Activated CD8-positive, alpha-beta memory T cell treated with anti-CD3 and anti-CD28 coated beads, Interleukin-2, amount 10 ng/mL, durations not matched to agents 7 days and 5 days (primary cell): Measurements from ENCODE around the gene CIROP. TPM values are rescaled to one million over a fixed set of nuclear protein-coding genes. Genes with fewer than 3 reads are reported as not detected.

Source experiments
- ATAC-seq: fragments of 150-1000 bp; cut with Tn5 transposase; one replicate; pipeline ENCODE4 v1.10.0; 2021; ENCODE audit warnings: moderate library complexity
- CTCF ChIA-PET: fragments of 350-600 bp; sonication (Branson Sonifier 250); formaldehyde crosslinking; loops from one replicate; lab custom pipeline; 2021; ENCODE audit warnings: antibody characterized with exemption; lab: Charles Lee
- DNase-seq: peaks from one replicate; pipeline ENCODE4 v3.0.0-alpha.2; 2020
- H3K27ac Mint-ChIP-seq: one replicate; pipeline ENCODE4 v1.8.0; 2021; ENCODE audit warnings: mild to moderate bottlenecking, mixed read lengths
- H3K27me3 Mint-ChIP-seq: one replicate; pipeline ENCODE4 v1.8.0; 2021; ENCODE audit warnings: mixed read lengths
- H3K36me3 Mint-ChIP-seq: one replicate; pipeline ENCODE4 v1.8.0; 2021; ENCODE audit warnings: mild to moderate bottlenecking, mixed read lengths
- H3K4me1 Mint-ChIP-seq: one replicate; pipeline ENCODE4 v1.8.0; 2021; ENCODE audit warnings: mixed read lengths
- H3K4me3 Mint-ChIP-seq: one replicate; pipeline ENCODE4 v1.8.0; 2021; ENCODE audit warnings: mild to moderate bottlenecking, moderate library complexity, mixed read lengths
- H3K9me3 Mint-ChIP-seq: one replicate; pipeline ENCODE4 v1.8.0; 2022; ENCODE audit warnings: low read depth, mixed read lengths
- total RNA-seq, 2 experiments: library from RNA; stranded (reverse); gene quantifications; one replicate each; pipeline ENCODE4 v1.2.3, GENCODE V29; 2021

The CIROP gene
- total RNA-seq, 2 experiments from 2014 or later: not detected

DNA sequence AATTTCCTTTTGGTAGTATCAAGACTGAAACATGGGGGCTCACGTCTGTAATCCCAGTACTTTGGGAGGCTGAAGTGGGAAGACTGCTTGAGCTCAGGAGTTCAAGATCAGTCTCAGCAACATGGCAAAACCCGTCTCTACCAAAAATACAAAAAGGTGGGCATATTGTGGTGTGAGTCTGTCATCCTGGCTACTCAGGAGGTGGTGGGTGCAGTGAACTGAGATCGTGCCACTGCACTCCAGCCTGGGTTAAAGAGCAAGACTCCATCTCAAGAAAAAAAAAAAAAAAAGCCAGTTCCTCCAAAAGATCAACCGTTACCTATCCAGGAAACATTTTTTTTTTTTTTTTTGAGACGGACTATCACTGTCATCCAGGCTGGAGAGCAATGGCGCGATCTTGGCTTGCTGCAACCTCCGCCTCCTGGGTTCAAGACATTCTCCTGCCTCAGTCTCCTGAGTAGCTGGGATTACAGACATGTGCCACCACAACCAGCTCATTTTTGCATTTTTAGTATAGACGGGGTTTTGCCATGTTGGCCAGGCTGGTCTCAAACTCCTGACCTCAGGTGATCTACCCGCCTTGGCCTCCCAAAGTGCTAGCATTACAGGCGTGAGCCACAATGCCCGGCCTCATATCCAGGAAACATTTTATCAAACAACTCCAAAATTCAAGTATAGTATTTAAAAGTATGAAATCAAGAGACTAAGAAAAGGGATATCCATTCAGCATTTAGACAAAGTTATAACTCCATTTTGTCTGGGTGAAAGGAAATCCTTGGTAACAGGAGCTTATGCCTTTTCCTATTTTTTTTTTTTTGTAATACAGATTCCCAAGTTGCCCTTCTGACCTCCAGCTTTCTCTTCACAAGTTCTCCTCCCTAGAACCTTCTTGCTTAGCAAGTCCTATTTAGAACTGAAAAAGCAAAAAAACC, 13.2 kb downstream of the CIROP start:
- DNase-seq (no peak), ATAC-seq (no peak)
- no peak overlapping the region for H3K4me3 Mint-ChIP-seq
- H3K36me3 Mint-ChIP-seq: peaks cover 43% of the 10 kb centered on the region
- H3K4me1 Mint-ChIP-seq: peaks cover 26% of the 10 kb centered on the region
- no peaks in the 10 kb centered on the region for H3K9me3 Mint-ChIP-seq
- CTCF ChIA-PET: interaction anchor here (0.7 to 3.8 kb wide), 17 partner anchors 14 to 288 kb away, joined by 3 to 22 read pairs (median 4); partner anchors contain the start of gene AJUBA
- H3K27me3 Mint-ChIP-seq: no peaks in the 10 kb centered on the region
- no peak overlapping the region for H3K27ac Mint-ChIP-seq

GRCh38 chr14:23090254-23090636, 14.5 kb downstream of the CIROP start:
- Mint-ChIP-seq H3K4me3 (no peak overlapping the region), H3K27me3 (no peaks in the 10 kb centered on the region), H3K27ac (no peak overlapping the region), H3K36me3 (peaks cover 47% of the 10 kb centered on the region), H3K4me1 (peaks cover 31% of the 10 kb centered on the region), H3K9me3 (no peaks in the 10 kb centered on the region)
- no peak for DNase-seq
- ATAC-seq: no peak
- CTCF ChIA-PET: interaction anchor here (1.7 to 3.8 kb wide), 3 partner anchors 13 to 30 kb away, joined by 5 to 22 read pairs (median 14); no protein-coding TSS in a partner anchor

- H3K9me3 Mint-ChIP-seq: no peaks in the 10 kb centered on the region
- DNase-seq: no peak
- no peak overlapping the region for H3K27ac Mint-ChIP-seq
- ATAC-seq: no peak
- peaks cover 49% of the 10 kb centered on the region for H3K36me3 Mint-ChIP-seq
- no peak overlapping the region for H3K4me3 Mint-ChIP-seq
- CTCF ChIA-PET: interaction anchor here (1.7 to 3.8 kb wide), 3 partner anchors 13 to 31 kb away, joined by 5 to 22 read pairs (median 14); no protein-coding TSS in a partner anchor
- H3K27me3 Mint-ChIP-seq: no peaks in the 10 kb centered on the region
- H3K4me1 Mint-ChIP-seq: peaks cover 31% of the 10 kb centered on the region
Observed at GRCh38 chr14:23089498-23090253, 15.1 kb downstream of the CIROP start.

DNA sequence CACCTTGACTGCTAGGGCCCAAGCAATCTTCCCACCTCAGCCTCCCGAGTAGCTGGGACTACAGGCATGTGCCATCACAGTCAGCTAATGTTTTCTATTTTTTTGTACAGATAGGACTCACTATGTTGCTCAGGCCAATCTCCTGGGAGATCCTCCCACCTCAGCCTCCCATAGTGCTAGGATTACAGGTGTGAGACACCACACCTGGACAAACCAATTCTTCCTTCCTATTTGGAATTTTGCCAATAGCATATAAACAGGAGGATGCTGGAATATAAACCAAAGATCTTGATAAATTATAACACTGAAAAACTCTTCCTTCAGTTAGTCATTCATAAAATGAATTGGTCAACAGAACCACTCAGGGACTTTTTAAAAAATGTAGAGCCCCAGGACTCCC, 18.2 kb downstream of the CIROP start:
- peaks cover 12% of the 10 kb centered on the region for H3K4me1 Mint-ChIP-seq
- H3K36me3 Mint-ChIP-seq: peaks cover 41% of the 10 kb centered on the region
- H3K4me3 Mint-ChIP-seq: no peak overlapping the region
- CTCF ChIA-PET: interaction anchor here (1.1 to 2.1 kb wide), 2 partner anchors 15 to 18 kb away, joined by 4 to 5 read pairs; no protein-coding TSS in a partner anchor
- H3K27ac Mint-ChIP-seq: no peak overlapping the region
- no peaks in the 10 kb centered on the region for H3K9me3 Mint-ChIP-seq
- no peak for ATAC-seq
- DNase-seq: no peak
- no peaks in the 10 kb centered on the region for H3K27me3 Mint-ChIP-seq

GRCh38 chr14:23085458-23085857, 19.3 kb downstream of the CIROP start:
- H3K9me3 Mint-ChIP-seq: no peaks in the 10 kb centered on the region
- H3K27ac Mint-ChIP-seq: no peak overlapping the region
- DNase-seq: no peak
- no peaks in the 10 kb centered on the region for H3K27me3 Mint-ChIP-seq
- peaks cover 42% of the 10 kb centered on the region for H3K36me3 Mint-ChIP-seq
- ATAC-seq: no peak
- no peak overlapping the region for H3K4me3 Mint-ChIP-seq
- H3K4me1 Mint-ChIP-seq: peaks cover 12% of the 10 kb centered on the region
- CTCF ChIA-PET: interaction anchor here (1.1 to 1.7 kb wide), 3 partner anchors 9 to 28 kb away, joined by 4 to 5 read pairs (median 4); partner anchors contain the start of gene CDH24

GRCh38 chr14:23080474-23080873, 24.3 kb downstream of the CIROP start:
- Mint-ChIP-seq H3K9me3 (no peaks in the 10 kb centered on the region), H3K4me3 (no peak overlapping the region)

GRCh38 chr14:23079716-23080115, 25.1 kb downstream of the CIROP start:
- H3K4me1 Mint-ChIP-seq: peaks cover 2% of the 10 kb centered on the region
- H3K27me3 Mint-ChIP-seq: no peaks in the 10 kb centered on the region
- H3K27ac Mint-ChIP-seq: no peak overlapping the region
- no peaks in the 10 kb centered on the region for H3K9me3 Mint-ChIP-seq
- H3K4me3 Mint-ChIP-seq: no peak overlapping the region
- ATAC-seq (no peak), DNase-seq (no peak)
- peaks cover 42% of the 10 kb centered on the region for H3K36me3 Mint-ChIP-seq
- CTCF ChIA-PET: interaction anchor here (2.1 to 7.7 kb wide), 2 partner anchors 9 to 12 kb away, joined by 8 to 56 read pairs; no protein-coding TSS in a partner anchor

More at GRCh38 chr14:23080474-23080873, 24.3 kb downstream of the CIROP start:
- H3K4me1 Mint-ChIP-seq: peaks cover 3% of the 10 kb centered on the region
- H3K36me3 Mint-ChIP-seq: peaks cover 40% of the 10 kb centered on the region
- no peak for ATAC-seq
- H3K27ac Mint-ChIP-seq: peak overlapping the region; percentile 41
- H3K27me3 Mint-ChIP-seq: no peaks in the 10 kb centered on the region
- CTCF ChIA-PET: interaction anchor here (0.8 to 7.7 kb wide), 3 partner anchors 10 to 15 kb away, joined by 3 to 56 read pairs (median 8); partner anchors contain the start of genes ACIN1 and C14orf119
- no peak for DNase-seq

- H3K27me3 Mint-ChIP-seq: no peaks in the 10 kb centered on the region
- peak overlapping the region; percentile 28 for H3K27ac Mint-ChIP-seq
- no peaks in the 10 kb centered on the region for H3K9me3 Mint-ChIP-seq
- ATAC-seq (no peak), DNase-seq (no peak)
- peaks cover 2% of the 10 kb centered on the region for H3K4me1 Mint-ChIP-seq
- CTCF ChIA-PET: interaction anchor here (1.4 to 7.7 kb wide), 3 partner anchors 11 to 84 kb away, joined by 4 to 56 read pairs (median 33); partner anchors contain the start of genes ACIN1 and C14orf119
- peaks cover 42% of the 10 kb centered on the region for H3K36me3 Mint-ChIP-seq
- H3K4me3 Mint-ChIP-seq: no peak overlapping the region
Observed at GRCh38 chr14:23078692-23079116, 26.1 kb downstream of the CIROP start.

DNA sequence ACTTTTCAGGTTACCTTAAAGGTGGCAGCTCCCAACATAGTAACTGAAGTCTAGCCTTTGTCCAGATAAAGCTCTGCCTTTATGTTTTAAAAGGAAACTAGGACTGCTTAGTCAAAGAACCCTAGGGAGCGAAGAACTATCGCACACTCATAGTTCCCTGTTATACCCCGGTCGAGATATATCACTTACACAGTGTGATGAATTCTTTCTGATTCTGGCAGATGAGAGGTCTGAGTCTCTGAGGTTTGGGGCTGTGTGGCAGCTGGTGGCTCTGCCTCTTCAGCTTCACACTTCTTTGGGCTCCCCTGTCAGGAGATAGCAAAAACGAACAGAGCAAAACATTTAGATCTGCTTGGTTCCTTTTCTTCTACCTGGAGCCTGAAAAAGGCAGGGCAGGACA, 26.8 kb downstream of the CIROP start:
- peaks cover 40% of the 10 kb centered on the region for H3K36me3 Mint-ChIP-seq
- DNase-seq (no peak), ATAC-seq (no peak)
- H3K9me3 Mint-ChIP-seq: no peaks in the 10 kb centered on the region
- no peak overlapping the region for H3K4me3 Mint-ChIP-seq
- peak overlapping the region; percentile 6 for H3K27ac Mint-ChIP-seq
- CTCF ChIA-PET: interaction anchor here (0.9 to 7.7 kb wide), 14 partner anchors 10 to 295 kb away, joined by 3 to 56 read pairs (median 8); partner anchors contain the start of genes ACIN1, AJUBA, C14orf119 and CDH24
- peaks cover 2% of the 10 kb centered on the region for H3K4me1 Mint-ChIP-seq
- H3K27me3 Mint-ChIP-seq: no peaks in the 10 kb centered on the region

DNA sequence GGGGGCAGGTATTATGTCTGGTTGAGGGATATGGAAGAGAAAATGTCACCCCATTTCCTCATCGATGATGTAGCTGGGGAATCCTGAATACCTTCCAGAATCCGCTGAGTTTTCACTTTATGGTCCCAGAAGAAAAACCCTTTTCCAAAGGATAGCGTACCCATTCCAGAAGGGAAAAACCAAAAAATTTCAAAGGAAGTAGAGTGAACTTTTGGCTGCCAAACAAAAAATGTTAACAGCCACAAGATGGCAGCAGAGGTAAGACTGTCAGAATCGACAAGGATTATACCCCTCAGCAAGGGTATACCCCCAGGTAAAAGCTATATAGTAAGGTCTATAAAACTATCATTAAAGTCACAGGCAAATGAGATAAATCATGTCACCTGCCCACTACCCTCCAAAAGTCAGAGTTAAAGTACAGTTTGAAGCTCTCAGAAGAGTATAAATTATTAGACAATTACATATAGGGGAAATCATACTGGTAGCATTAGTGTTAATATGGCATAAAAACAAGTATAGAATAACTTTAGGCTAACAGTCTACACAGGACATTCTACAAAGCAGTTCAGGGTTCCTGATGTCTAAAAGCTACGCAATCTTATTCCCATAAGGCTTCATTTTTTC, 27.9 kb downstream of the CIROP start:
- Mint-ChIP-seq H3K36me3 (peaks cover 48% of the 10 kb centered on the region), H3K4me1 (peaks cover 6% of the 10 kb centered on the region), H3K27me3 (no peaks in the 10 kb centered on the region), H3K4me3 (no peak overlapping the region), H3K9me3 (no peaks in the 10 kb centered on the region), H3K27ac (no peak overlapping the region)
- no peak for DNase-seq
- CTCF ChIA-PET: interaction anchor here (0.5 to 7.7 kb wide), 28 partner anchors 8 to 303 kb away, joined by 3 to 56 read pairs (median 4); partner anchors contain the start of genes ACIN1, AJUBA, C14orf119 and CDH24
- peak; percentile 58 for ATAC-seq

DNA sequence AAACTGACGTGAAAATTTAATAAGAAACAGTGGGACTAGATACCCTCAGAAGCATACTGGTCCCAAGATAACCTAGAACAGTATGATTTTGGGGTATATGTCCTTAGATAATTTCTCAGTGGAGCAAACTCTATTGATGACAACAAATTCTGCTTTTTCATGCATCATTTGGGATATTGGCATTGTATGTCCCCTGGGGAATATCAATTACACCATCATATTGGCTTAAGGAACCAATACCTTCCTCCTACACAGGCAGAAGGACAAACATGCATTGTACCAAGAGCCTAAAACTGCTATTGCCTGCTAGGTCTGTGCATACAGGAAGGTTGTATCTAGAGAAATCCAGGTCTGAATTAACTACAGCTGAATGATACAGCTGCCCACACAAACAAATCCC, 29.9 kb downstream of the CIROP start:
- Mint-ChIP-seq H3K9me3 (no peaks in the 10 kb centered on the region), H3K36me3 (peaks cover 41% of the 10 kb centered on the region)
- CTCF ChIA-PET: interaction anchor here (0.9 to 1.6 kb wide), 3 partner anchors 17 to 46 kb away, joined by 3 to 4 read pairs (median 3); no protein-coding TSS in a partner anchor

GRCh38 chr14:23071921-23072539, 32.8 kb downstream of the CIROP start:
- DNase-seq (no peak), ATAC-seq (no peak)
- Mint-ChIP-seq H3K4me1 (peaks cover 30% of the 10 kb centered on the region), H3K4me3 (peak overlapping the region; percentile 90), H3K27ac (peak overlapping the region; percentile 91), H3K27me3 (no peaks in the 10 kb centered on the region), H3K9me3 (no peaks in the 10 kb centered on the region), H3K36me3 (peaks cover 44% of the 10 kb centered on the region)
- CTCF ChIA-PET: interaction anchor here (0.7 to 3.4 kb wide), 21 partner anchors 9 to 392 kb away, joined by 3 to 26 read pairs (median 5); partner anchors contain the start of genes ACIN1, AJUBA, C14orf119 and CDH24

More for the DNA sequence above, 29.9 kb downstream of the CIROP start:
- Mint-ChIP-seq H3K27me3 (no peaks in the 10 kb centered on the region), H3K27ac (no peak overlapping the region), H3K4me3 (no peak overlapping the region), H3K4me1 (peaks cover 17% of the 10 kb centered on the region)
- DNase-seq: no peak
- ATAC-seq: no peak
